ENCODE data around the gene AURKB.
A peak's percentile ranks its signal among the peaks of the same experiment; 100 is the strongest.

AURKB gene

DNA sequence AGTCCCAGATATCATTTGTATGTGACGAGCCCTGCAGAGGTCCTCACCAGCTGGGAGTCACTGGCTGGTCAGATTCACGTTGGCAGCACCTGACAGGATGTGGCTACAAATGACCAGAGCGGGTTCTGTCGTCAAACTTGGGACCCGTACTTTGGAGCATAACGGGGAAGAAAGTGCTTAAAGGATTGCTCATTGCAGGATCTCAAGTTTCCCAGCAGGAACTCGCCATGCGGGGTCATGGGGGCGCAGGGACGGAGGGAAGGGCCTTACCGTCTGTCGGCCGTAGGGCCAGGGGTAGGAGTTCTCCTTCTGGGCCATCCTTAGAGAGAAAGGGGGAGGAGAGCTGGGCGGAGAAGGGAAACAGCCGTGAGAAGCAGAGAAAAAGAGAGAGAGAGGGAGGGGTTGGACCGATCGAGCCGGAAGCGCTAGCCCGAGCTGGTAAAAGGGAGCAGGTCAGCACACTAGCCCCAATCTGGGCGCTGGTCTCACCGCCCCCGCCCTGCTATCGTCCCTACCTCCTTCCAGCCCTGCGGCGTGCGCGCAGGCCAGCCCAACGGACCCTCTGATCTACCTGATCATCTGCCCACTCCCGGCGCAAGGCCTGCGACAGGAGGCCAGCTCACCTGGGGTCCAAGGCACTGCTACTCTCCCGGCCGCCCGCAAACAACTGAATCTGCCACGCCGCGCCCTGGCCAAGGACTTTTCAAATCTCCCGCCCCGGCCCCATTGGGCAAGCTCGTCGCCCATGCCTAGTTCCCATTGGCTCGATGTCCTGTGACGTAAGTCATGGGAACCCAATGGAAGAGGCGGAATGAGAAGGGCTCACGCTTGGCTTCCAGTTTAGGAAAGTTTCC is at the start of gene AURKB:
Gene AURKB (minus strand): TSS at position 669 of the 854 bp plus-strand sequence. CDS start 351 bp downstream, at position 318.
- H3K9ac ChIP-seq = peak within 1 kb of the TSS; percentile 60; the same call in 1 of the 2 replicates
- TF ChIP-seq, protein P1, sequence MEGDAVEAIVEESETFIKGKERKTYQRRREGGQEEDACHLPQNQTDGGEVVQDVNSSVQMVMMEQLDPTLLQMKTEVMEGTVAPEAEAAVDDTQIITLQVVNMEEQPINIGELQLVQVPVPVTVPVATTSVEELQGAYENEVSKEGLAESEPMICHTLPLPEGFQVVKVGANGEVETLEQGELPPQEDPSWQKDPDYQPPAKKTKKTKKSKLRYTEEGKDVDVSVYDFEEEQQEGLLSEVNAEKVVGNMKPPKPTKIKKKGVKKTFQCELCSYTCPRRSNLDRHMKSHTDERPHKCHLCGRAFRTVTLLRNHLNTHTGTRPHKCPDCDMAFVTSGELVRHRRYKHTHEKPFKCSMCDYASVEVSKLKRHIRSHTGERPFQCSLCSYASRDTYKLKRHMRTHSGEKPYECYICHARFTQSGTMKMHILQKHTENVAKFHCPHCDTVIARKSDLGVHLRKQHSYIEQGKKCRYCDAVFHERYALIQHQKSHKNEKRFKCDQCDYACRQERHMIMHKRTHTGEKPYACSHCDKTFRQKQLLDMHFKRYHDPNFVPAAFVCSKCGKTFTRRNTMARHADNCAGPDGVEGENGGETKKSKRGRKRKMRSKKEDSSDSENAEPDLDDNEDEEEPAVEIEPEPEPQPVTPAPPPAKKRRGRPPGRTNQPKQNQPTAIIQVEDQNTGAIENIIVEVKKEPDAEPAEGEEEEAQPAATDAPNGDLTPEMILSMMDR (conservative IDR thresholded peaks at IDR 0.05; ENCODE audit: low read depth, low read length) = no peak
- peak within 1 kb of the TSS; percentile 63; the same call in 1 of the 2 replicates for H3K27ac ChIP-seq
- no peak within 1 kb of the TSS for H3K4me3 ChIP-seq (IDR thresholded peaks at IDR 0.05; ENCODE audit: insufficient read depth, low read depth, low read length)
- peaks cover 10% of the 10 kb centered on the region; the same call in 1 of the 2 replicates for H3K79me2 ChIP-seq (ENCODE audit: insufficient read depth, low read depth)
- H3K4me2 ChIP-seq = peak within 1 kb of the TSS; percentile 29
- H3K27me3 ChIP-seq (ENCODE audit: insufficient read depth, low read depth) = no peaks in the 10 kb centered on the region
- no peaks in the 10 kb centered on the region for H3K36me3 ChIP-seq (ENCODE audit: insufficient read depth)
- H2AFZ ChIP-seq (ENCODE audit: low read depth) = no peak within 1 kb of the TSS
- H4K20me1 ChIP-seq (ENCODE audit: insufficient read depth) = no peaks in the 10 kb centered on the region
- H3K4me1 ChIP-seq (ENCODE audit: low read depth, poor library complexity, severe bottlenecking) = peaks cover 3% of the 10 kb centered on the region

DNA sequence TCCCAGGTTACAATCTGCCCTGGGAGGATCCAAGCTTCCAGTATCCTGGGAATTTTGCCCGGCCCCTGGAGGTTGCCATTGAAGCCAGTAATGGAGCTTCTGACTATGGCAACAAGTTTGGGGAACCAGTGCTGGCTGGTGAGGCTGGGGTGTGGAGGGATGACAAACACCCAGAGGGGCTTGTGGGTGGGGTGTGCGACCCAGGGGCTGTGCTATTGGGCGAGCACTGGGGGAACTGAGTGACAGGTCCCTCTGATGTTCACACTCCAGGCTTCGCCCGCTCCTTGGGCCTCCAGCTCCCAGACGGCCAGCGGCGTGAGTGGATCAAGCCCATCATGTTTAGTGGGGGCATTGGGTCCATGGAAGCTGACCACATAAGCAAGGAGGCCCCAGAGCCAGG is 47.4 kb upstream of the AURKB start:
- Histone ChIP-seq H3K27me3 (ENCODE audit: insufficient read depth, low read depth) (no peaks in the 10 kb centered on the region), H3K79me2 (ENCODE audit: insufficient read depth, low read depth) (no peaks in the 10 kb centered on the region), H3K4me3 (IDR thresholded peaks at IDR 0.05; ENCODE audit: insufficient read depth, low read depth, low read length) (no peak overlapping the region), H2AFZ (ENCODE audit: low read depth) (no peak overlapping the region), H3K4me1 (ENCODE audit: low read depth, poor library complexity, severe bottlenecking) (no peaks in the 10 kb centered on the region), H3K9ac (no peak overlapping the region), H3K27ac (no peak overlapping the region), H3K36me3 (ENCODE audit: insufficient read depth) (no peaks in the 10 kb centered on the region), H4K20me1 (ENCODE audit: insufficient read depth) (no peaks in the 10 kb centered on the region), H3K4me2 (no peak overlapping the region)
- TF ChIP-seq, protein P1 (conservative IDR thresholded peaks at IDR 0.05; ENCODE audit: low read depth, low read length) = no peak

- Histone ChIP-seq H3K79me2 (ENCODE audit: insufficient read depth, low read depth) (no peaks in the 10 kb centered on the region), H4K20me1 (ENCODE audit: insufficient read depth) (no peaks in the 10 kb centered on the region), H3K4me3 (IDR thresholded peaks at IDR 0.05; ENCODE audit: insufficient read depth, low read depth, low read length) (no peak overlapping the region), H3K36me3 (ENCODE audit: insufficient read depth) (no peaks in the 10 kb centered on the region), H3K4me2 (no peak overlapping the region), H3K9ac (no peak overlapping the region), H2AFZ (ENCODE audit: low read depth) (no peak overlapping the region), H3K27me3 (ENCODE audit: insufficient read depth, low read depth) (no peaks in the 10 kb centered on the region), H3K4me1 (ENCODE audit: low read depth, poor library complexity, severe bottlenecking) (no peaks in the 10 kb centered on the region), H3K27ac (no peak overlapping the region)
- TF ChIP-seq, protein P1 (conservative IDR thresholded peaks at IDR 0.05; ENCODE audit: low read depth, low read length) = no peak
Observed at GRCh38 chr17:8256691-8257090, 46.3 kb upstream of the AURKB start.

DNA sequence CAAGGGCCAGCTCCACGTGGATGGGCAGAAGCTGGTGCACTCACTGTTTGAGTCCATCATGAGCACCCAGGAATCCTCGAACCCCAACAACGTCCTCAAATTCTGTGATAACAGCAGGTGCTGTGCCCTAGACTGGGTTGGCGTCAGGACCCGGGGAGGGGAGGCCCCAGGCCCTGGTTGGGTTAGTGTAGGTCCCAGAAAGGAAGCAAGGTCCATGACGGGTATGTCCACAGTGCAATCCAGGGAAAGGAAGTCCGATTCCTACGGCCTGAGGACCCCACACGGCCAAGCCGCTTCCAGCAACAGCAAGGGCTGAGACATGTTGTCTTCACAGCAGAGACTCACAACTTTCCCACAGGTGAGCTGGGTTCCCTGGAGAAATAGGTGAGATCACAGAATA is 45.9 kb upstream of the AURKB start:
- H2AFZ ChIP-seq (ENCODE audit: low read depth) = no peak overlapping the region
- no peaks in the 10 kb centered on the region for H3K27me3 ChIP-seq (ENCODE audit: insufficient read depth, low read depth)
- no peaks in the 10 kb centered on the region for H3K4me1 ChIP-seq (ENCODE audit: low read depth, poor library complexity, severe bottlenecking)
- TF ChIP-seq, protein P1 (conservative IDR thresholded peaks at IDR 0.05; ENCODE audit: low read depth, low read length) = no peak
- H3K27ac ChIP-seq = no peak overlapping the region
- H4K20me1 ChIP-seq (ENCODE audit: insufficient read depth) = no peaks in the 10 kb centered on the region
- H3K79me2 ChIP-seq (ENCODE audit: insufficient read depth, low read depth) = no peaks in the 10 kb centered on the region
- H3K9ac ChIP-seq = no peak overlapping the region
- no peaks in the 10 kb centered on the region for H3K36me3 ChIP-seq (ENCODE audit: insufficient read depth)
- H3K4me3 ChIP-seq (IDR thresholded peaks at IDR 0.05; ENCODE audit: insufficient read depth, low read depth, low read length) = no peak overlapping the region
- no peak overlapping the region for H3K4me2 ChIP-seq
